RWPE2 (cell line): ENCODE data around the gene GNAT1.
"Not testable (repeated sequence)": the region's sequence is repeated elsewhere in the genome, so short reads cannot be mapped to it uniquely, and the experiment has no call there.

Source experiments
- ATAC-seq: fragments of 200-7000 bp; cut with Tn5 transposase; 3 replicates; pipeline ENCODE4 v1.9.1; 2021; ENCODE audit warnings: low read depth
- DNase-seq: peaks from one replicate; pipeline ENCODE4 v3.0.0-alpha.2; 2020; ENCODE audit warnings: low spot score
- H3K27ac ChIP-seq: fragments of 450-650 bp; 2 replicates; pipeline ENCODE4 v1.5.1; 2017; ENCODE audit warnings: mild to moderate bottlenecking; ENCODE audit not compliant: poor library complexity, severe bottlenecking
- H3K27me3 ChIP-seq: fragments of 250-450 bp; sonication (Bioruptor Pico); 2 replicates; pipeline ENCODE4 v1.5.1; 2021; ENCODE audit warnings: mild to moderate bottlenecking, moderate library complexity; ENCODE audit not compliant: insufficient read depth, poor library complexity, severe bottlenecking
- H3K36me3 ChIP-seq: fragments of 250-450 bp; sonication (Bioruptor Pico); 2 replicates; pipeline ENCODE4 v1.5.1; 2020; ENCODE audit warnings: low read depth, mild to moderate bottlenecking, moderate library complexity
- H3K4me1 ChIP-seq: fragments of 250-450 bp; sonication (Bioruptor Pico); 2 replicates; pipeline ENCODE4 v1.5.1; 2021; ENCODE audit warnings: mild to moderate bottlenecking, moderate library complexity; ENCODE audit not compliant: insufficient read depth, poor library complexity, severe bottlenecking
- H3K4me3 ChIP-seq: fragments of 250-450 bp; sonication (Bioruptor Pico); 2 replicates; pipeline ENCODE4 v1.5.1; 2021; ENCODE audit warnings: mild to moderate bottlenecking, moderate library complexity; ENCODE audit not compliant: severe bottlenecking
- H3K9me3 ChIP-seq: fragments of 250-450 bp; sonication (Bioruptor Pico); 2 replicates; pipeline ENCODE4 v1.5.1; 2021; ENCODE audit warnings: mild to moderate bottlenecking, moderate library complexity; ENCODE audit not compliant: severe bottlenecking
- CTCF ChIP-seq: fragments of 450-650 bp; IDR thresholded peaks from one replicate; pipeline ENCODE4 v1.5.1; 2017; ENCODE audit warnings: mild to moderate bottlenecking, moderate library complexity; ENCODE audit not compliant: poor library complexity, severe bottlenecking

The GNAT1 gene

GRCh38 chr3:50242381-50242770 lies 51.0 kb downstream of the GNAT1 start:
- ATAC-seq (no peak), DNase-seq (no peak)
- Histone ChIP-seq H3K27ac (peak overlapping the region; percentile 93), H3K36me3 (peaks cover 31% of the 10 kb centered on the region), H3K4me1 (peaks cover 13% of the 10 kb centered on the region), H3K4me3 (no peak overlapping the region), H3K27me3 (no peaks in the 10 kb centered on the region), H3K9me3 (no peaks in the 10 kb centered on the region)
- TF ChIP-seq CTCF, result no peak

- ATAC-seq (no peak), DNase-seq (no peak)
- H3K4me1 ChIP-seq, result peaks cover 18% of the 10 kb centered on the region
- H3K4me3 ChIP-seq, result no peak overlapping the region
- H3K36me3 ChIP-seq, result peaks cover 37% of the 10 kb centered on the region
- H3K9me3 ChIP-seq, result no peaks in the 10 kb centered on the region
- no peak for TF ChIP-seq CTCF
- H3K27me3 ChIP-seq, result no peaks in the 10 kb centered on the region
- peak overlapping the region; percentile 93 for H3K27ac ChIP-seq
Observed at GRCh38 chr3:50242851-50243542, 51.6 kb downstream of the GNAT1 start.

- peaks cover 37% of the 10 kb centered on the region for H3K36me3 ChIP-seq
- no peak for TF ChIP-seq CTCF
- H3K27me3 ChIP-seq, result no peaks in the 10 kb centered on the region
- no peaks in the 10 kb centered on the region for H3K9me3 ChIP-seq
- H3K27ac ChIP-seq, result peak overlapping the region; percentile 93
- no peak overlapping the region for H3K4me3 ChIP-seq
- H3K4me1 ChIP-seq, result peaks cover 23% of the 10 kb centered on the region
- DNase-seq, result no peak
- no peak for ATAC-seq
Observed at GRCh38 chr3:50243543-50243895, 52.1 kb downstream of the GNAT1 start.

- Histone ChIP-seq H3K4me1 (peaks cover 31% of the 10 kb centered on the region), H3K36me3 (peaks cover 27% of the 10 kb centered on the region), H3K27ac (peak overlapping the region; percentile 93)
- H3K9me3 ChIP-seq, H3K4me3 ChIP-seq, ATAC-seq, H3K27me3 ChIP-seq, DNase-seq: not testable (repeated sequence)
Observed at GRCh38 chr3:50244813-50245212, 53.4 kb downstream of the GNAT1 start.

GRCh38 chr3:50245251-50245745 lies 53.9 kb downstream of the GNAT1 start:
- H3K4me3 ChIP-seq, result no peak overlapping the region
- ATAC-seq (peak; percentile 1; the same call in 1 of the 3 replicates), DNase-seq (no peak)
- peaks cover 31% of the 10 kb centered on the region for H3K4me1 ChIP-seq
- peaks cover 25% of the 10 kb centered on the region for H3K36me3 ChIP-seq
- peak overlapping the region; percentile 93 for H3K27ac ChIP-seq
- no peaks in the 10 kb centered on the region for H3K9me3 ChIP-seq
- no peaks in the 10 kb centered on the region for H3K27me3 ChIP-seq
- no peak for TF ChIP-seq CTCF
